CD14-positive monocyte (primary cell): ENCODE results near the gene WDR44. TPM values are rescaled to one million over a fixed set of nuclear protein-coding genes. Genes with fewer than 3 reads are reported as not detected.

ENCODE experiments used
- DNase-seq, 3 donors: peaks; one replicate each; pipeline ENCODE4 v3.0.0-alpha.2; 2011 to 2022
- H2AFZ ChIP-seq: 2 replicates; pipeline ENCODE4 v1.6.0; 2012; ENCODE audit warnings: mild to moderate bottlenecking, low read depth, low read length, inconsistent platforms; ENCODE audit not compliant: insufficient read depth, poor library complexity, severe bottlenecking
- H3K27ac ChIP-seq, 2 donors: 1 replicate in 1 of 2; 2 replicates in 1 of 2; pipeline ENCODE4 v1.5.1; 2012 to 2013; ENCODE audit warnings: low read length in 2 of 2, control low read depth in 1 of 2, inconsistent platforms in 1 of 2, low read depth in 1 of 2, mild to moderate bottlenecking in 1 of 2
- H3K27me3 ChIP-seq, 2 donors: one replicate each; pipeline versions ENCODE4 v1.6.0 to v1.6.1; 2011 to 2013; ENCODE audit warnings: low read length in 2 of 2; ENCODE audit not compliant: control insufficient read depth in 2 of 2, insufficient read depth in 2 of 2
- H3K36me3 ChIP-seq, 2 donors: replicated peaks in 1 of 2; 1 replicate in 1 of 2; 2 replicates in 1 of 2; pipeline versions ENCODE4 v1.5.1 to v1.6.1; 2012 to 2013; ENCODE audit warnings: low read length in 2 of 2, control low read depth in 1 of 2, inconsistent platforms in 1 of 2, mild to moderate bottlenecking in 1 of 2; ENCODE audit not compliant: insufficient read depth in 2 of 2, control insufficient read depth in 1 of 2
- H3K4me1 ChIP-seq, 2 donors: 1 replicate in 1 of 2; 2 replicates in 1 of 2; pipeline versions ENCODE4 v1.5.1 to v1.6.1; 2012 to 2013; ENCODE audit warnings: low read length in 2 of 2, control low read depth in 1 of 2, inconsistent platforms in 1 of 2, mild to moderate bottlenecking in 1 of 2, moderate library complexity in 1 of 2; ENCODE audit not compliant: insufficient read depth in 2 of 2, control insufficient read depth in 1 of 2
- H3K4me2 ChIP-seq: replicated peaks from 2 replicates; pipeline ENCODE3; 2012; ENCODE audit warnings: low read length, moderate library complexity, mild to moderate bottlenecking; ENCODE audit not compliant: poor library complexity, severe bottlenecking; ENCODE audit errors: extremely low read depth
- H3K4me3 ChIP-seq, 3 experiments: fragments of 200-600 bp in 1 of 3; sonication (generic) in 1 of 3; replicated peaks in 1 of 3; 1 replicate in 2 of 3; 2 replicates in 1 of 3; pipeline ENCODE4 v1.5.1; 2011 to 2013; ENCODE audit warnings: low read length in 3 of 3, mild to moderate bottlenecking in 3 of 3, control low read depth in 2 of 3, low read depth in 2 of 3, inconsistent platforms in 1 of 3, moderate library complexity in 1 of 3
- H3K79me2 ChIP-seq: 2 replicates; pipeline ENCODE4 v1.6.0; 2012; ENCODE audit warnings: mild to moderate bottlenecking, control low read depth, inconsistent platforms, low read length, moderate library complexity; ENCODE audit not compliant: insufficient read depth
- H3K9ac ChIP-seq: 2 replicates; pipeline ENCODE4 v1.6.0; 2017; ENCODE audit warnings: low read length, mild to moderate bottlenecking; ENCODE audit not compliant: insufficient read depth, poor library complexity, severe bottlenecking
- H3K9me3 ChIP-seq, 2 donors: replicated peaks in 1 of 2; 1 replicate in 1 of 2; 2 replicates in 1 of 2; pipeline versions ENCODE4 v1.5.1 to v1.6.1; 2012 to 2013; ENCODE audit warnings: low read length in 2 of 2, control low read depth in 1 of 2; ENCODE audit not compliant: control insufficient read depth in 1 of 2, insufficient read depth in 1 of 2
- H4K20me1 ChIP-seq: 2 replicates; pipeline ENCODE4 v1.6.0; 2012; ENCODE audit warnings: mild to moderate bottlenecking, low read length, control low read depth, moderate library complexity; ENCODE audit not compliant: insufficient read depth
- H3K27ac Mint-ChIP-seq, 7 donors: one replicate each; pipeline ENCODE4 v1.8.0; 2020; ENCODE audit warnings: mild to moderate bottlenecking in 7 of 7, mixed read lengths in 7 of 7, moderate library complexity in 6 of 7, inconsistent platforms in 2 of 7
- H3K27me3 Mint-ChIP-seq, 3 donors: one replicate each; pipeline ENCODE4 v1.8.0; 2021 to 2022; ENCODE audit warnings: low read depth in 3 of 3, mild to moderate bottlenecking in 3 of 3, mixed read lengths in 3 of 3, moderate library complexity in 3 of 3, inconsistent platforms in 1 of 3
- H3K36me3 Mint-ChIP-seq, 2 donors: one replicate each; pipeline ENCODE4 v1.8.0; 2020; ENCODE audit warnings: mixed read lengths in 2 of 2, inconsistent platforms in 1 of 2, mild to moderate bottlenecking in 1 of 2
- H3K4me1 Mint-ChIP-seq: one replicate; pipeline ENCODE4 v1.8.0; 2020; ENCODE audit warnings: mild to moderate bottlenecking, mixed read lengths
- H3K4me3 Mint-ChIP-seq, 2 donors: one replicate each; pipeline ENCODE4 v1.8.0; 2020; ENCODE audit warnings: mild to moderate bottlenecking in 2 of 2, mixed read lengths in 2 of 2, moderate library complexity in 1 of 2
- H3K9me3 Mint-ChIP-seq, 7 donors: one replicate each; pipeline ENCODE4 v1.8.0; 2020 to 2022; ENCODE audit warnings: mixed read lengths in 7 of 7, mild to moderate bottlenecking in 6 of 7, moderate library complexity in 6 of 7, inconsistent platforms in 2 of 7
- WGBS: methylation state at CpG from one replicate; pipeline ENCODE4 v1.1.5; 2013; ENCODE audit warnings: missing lambda C conversion rate; ENCODE audit not compliant: insufficient coverage; 5-methylcytosine and 5-hydroxymethylcytosine counted together
- intact Hi-C, 2 donors: fragments of 100-400 bp; cut with micrococcal nuclease; formaldehyde crosslinking; loops; one replicate each; pipeline versions ENCODE4 v1.15.0 to v1.15.1; 2023
- polyA plus RNA-seq, 3 donors: library from polyadenylated mRNA; depleted of rRNA in 1 of 3; unstranded in 2 of 3; stranded (reverse) in 1 of 3; fragments of 300-500 nt in 2 of 3; fragments of >200 nt in 1 of 3; fragmentation: Illumina TruSeq in 2 of 3; gene quantifications; 1 replicate in 2 of 3; 2 replicates in 1 of 3; pipeline ENCODE4 v1.2.3, GENCODE V29; 2012 to 2021
- TF ChIP-seq, protein P1 (sequence below): fragments of 200-600 bp; IDR thresholded peaks from one replicate; pipeline ENCODE4 v1.8.0; 2022; ENCODE audit warnings: antibody characterized with exemption, mild to moderate bottlenecking

WDR44 gene
- polyA plus RNA-seq, 3 donors = 5.1 to 7.1 (median 5.5) TPM

DNA sequence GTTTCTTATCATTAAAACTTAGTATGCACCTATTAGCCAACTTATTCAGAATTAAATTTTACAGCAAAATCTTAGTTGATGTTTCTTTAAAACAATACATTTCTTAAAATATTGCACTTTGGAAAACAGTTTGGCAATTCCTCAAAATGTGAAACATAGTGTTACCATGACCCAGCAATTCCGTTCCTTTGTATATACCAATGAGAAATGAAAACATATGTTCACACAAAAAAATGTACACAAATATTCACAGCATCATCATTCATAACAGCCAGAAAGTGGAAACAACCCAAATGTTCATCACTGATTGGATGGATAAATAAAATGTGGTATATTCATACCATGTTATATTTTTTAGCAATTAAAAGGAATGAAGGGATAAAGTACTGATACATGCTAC is 50.2 kb downstream of the WDR44 start:
- H3K27ac Mint-ChIP-seq = no peak overlapping the region
- H2AFZ ChIP-seq = no peak overlapping the region
- intact Hi-C loops = no loop called here
- TF ChIP-seq, protein P1, sequence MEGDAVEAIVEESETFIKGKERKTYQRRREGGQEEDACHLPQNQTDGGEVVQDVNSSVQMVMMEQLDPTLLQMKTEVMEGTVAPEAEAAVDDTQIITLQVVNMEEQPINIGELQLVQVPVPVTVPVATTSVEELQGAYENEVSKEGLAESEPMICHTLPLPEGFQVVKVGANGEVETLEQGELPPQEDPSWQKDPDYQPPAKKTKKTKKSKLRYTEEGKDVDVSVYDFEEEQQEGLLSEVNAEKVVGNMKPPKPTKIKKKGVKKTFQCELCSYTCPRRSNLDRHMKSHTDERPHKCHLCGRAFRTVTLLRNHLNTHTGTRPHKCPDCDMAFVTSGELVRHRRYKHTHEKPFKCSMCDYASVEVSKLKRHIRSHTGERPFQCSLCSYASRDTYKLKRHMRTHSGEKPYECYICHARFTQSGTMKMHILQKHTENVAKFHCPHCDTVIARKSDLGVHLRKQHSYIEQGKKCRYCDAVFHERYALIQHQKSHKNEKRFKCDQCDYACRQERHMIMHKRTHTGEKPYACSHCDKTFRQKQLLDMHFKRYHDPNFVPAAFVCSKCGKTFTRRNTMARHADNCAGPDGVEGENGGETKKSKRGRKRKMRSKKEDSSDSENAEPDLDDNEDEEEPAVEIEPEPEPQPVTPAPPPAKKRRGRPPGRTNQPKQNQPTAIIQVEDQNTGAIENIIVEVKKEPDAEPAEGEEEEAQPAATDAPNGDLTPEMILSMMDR = no peak
- H3K4me2 ChIP-seq = no peak overlapping the region
- no peaks in the 10 kb centered on the region for H3K27me3 ChIP-seq
- H3K36me3 ChIP-seq = peaks cover 35 to 54% of the 10 kb centered on the region in 2 donors
- peaks cover 0 to 2% (median 0%) of the 10 kb centered on the region in 7 donors for H3K9me3 Mint-ChIP-seq
- H3K79me2 ChIP-seq = no peaks in the 10 kb centered on the region
- peaks cover 35 to 48% of the 10 kb centered on the region in 2 donors for H3K36me3 Mint-ChIP-seq
- no peak overlapping the region for H3K27ac ChIP-seq
- no peaks in the 10 kb centered on the region for H3K4me1 Mint-ChIP-seq
- H3K9me3 ChIP-seq = no peaks in the 10 kb centered on the region
- no CpG with 5 or more reads among the region's 1 CpG for WGBS
- DNase-seq = no peak
- no peaks in the 10 kb centered on the region for H3K27me3 Mint-ChIP-seq
- H3K4me3 Mint-ChIP-seq = no peak overlapping the region
- H4K20me1 ChIP-seq = no peaks in the 10 kb centered on the region
- H3K4me1 ChIP-seq = no peaks in the 10 kb centered on the region
- no peak overlapping the region for H3K4me3 ChIP-seq
- no peak overlapping the region for H3K9ac ChIP-seq

DNA sequence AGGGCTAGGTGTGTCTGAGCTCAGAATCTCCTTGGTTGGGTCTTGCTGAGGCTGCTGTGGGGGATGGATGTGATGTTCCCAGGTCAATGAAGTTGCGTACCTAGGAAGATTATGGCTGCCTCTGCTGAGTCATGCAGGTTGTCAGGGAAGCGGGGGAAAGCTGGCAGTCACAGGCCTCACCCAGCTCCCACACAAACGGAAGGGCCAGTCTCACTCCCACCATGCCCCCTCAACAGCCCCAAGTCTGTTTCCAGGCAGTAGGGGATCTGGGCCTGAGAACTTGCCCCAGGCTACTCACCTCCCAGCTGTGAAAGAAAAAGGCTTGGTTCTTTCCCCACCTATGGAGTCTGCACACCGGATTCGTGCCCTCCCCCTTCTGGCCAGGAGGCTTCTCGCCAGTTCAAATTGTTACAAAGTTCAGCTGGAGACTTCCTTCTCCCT is 72.9 kb downstream of the WDR44 start:
- Histone ChIP-seq H3K36me3 (peaks cover 2 to 21% of the 10 kb centered on the region in 2 donors), H3K27me3 (no peaks in the 10 kb centered on the region), H3K4me3 (no peak overlapping the region), H3K4me1 (no peaks in the 10 kb centered on the region), H3K4me2 (no peak overlapping the region), H3K9ac (no peak overlapping the region), H3K27ac (no peak overlapping the region), H2AFZ (no peak overlapping the region), H3K9me3 (no peaks in the 10 kb centered on the region), H4K20me1 (no peaks in the 10 kb centered on the region), H3K79me2 (no peaks in the 10 kb centered on the region)
- Mint-ChIP-seq H3K4me1 (peaks cover 4% of the 10 kb centered on the region), H3K4me3 (no peak overlapping the region), H3K9me3 (no peaks in the 10 kb centered on the region), H3K27me3 (no peaks in the 10 kb centered on the region), H3K36me3 (peaks cover 34 to 38% of the 10 kb centered on the region in 2 donors), H3K27ac (peak overlapping the region in 1 of 7 donors; percentile 15)
- intact Hi-C loops = no loop called here
- no peak for DNase-seq
- TF ChIP-seq, protein P1 = no peak
- no CpG with 5 or more reads among the region's 6 CpGs for WGBS
